GM23338 (cell line): ENCODE data around the gene ACYP2.

Experiments used
- CREB1 ChIP-seq: fragments of 250-450 bp; sonication (Bioruptor Pico); IDR thresholded peaks from 2 replicates; pipeline ENCODE4 v1.5.0; 2020; ENCODE audit warnings: low read depth, mild to moderate bottlenecking, moderate library complexity
- CTCF ChIP-seq, 2 experiments: fragments of 200-600 bp in 1 of 2; sonication (generic) in 1 of 2; conservative IDR thresholded peaks; 2 replicates each; pipeline versions ENCODE4 v1.5.1 to v1.6.1; 2016 to 2017; ENCODE audit warnings: antibody characterized with exemption in 2 of 2, low read depth in 2 of 2, mild to moderate bottlenecking in 2 of 2, moderate library complexity in 1 of 2
- EZH2 ChIP-seq: fragments of 200-600 bp; sonication (generic); IDR thresholded peaks from one replicate; pipeline ENCODE4 v1.8.0; 2017; ENCODE audit warnings: antibody characterized with exemption, mild to moderate bottlenecking, low read depth; ENCODE audit not compliant: unreplicated experiment
- EZH2phosphoT487 ChIP-seq: fragments of 200-600 bp; sonication (generic); IDR thresholded peaks from one replicate; pipeline ENCODE4 v1.8.1; 2018; ENCODE audit warnings: antibody characterized with exemption; ENCODE audit not compliant: unreplicated experiment
- JUNB ChIP-seq: IDR thresholded peaks from one replicate; pipeline ENCODE4 v1.6.1; 2016; ENCODE audit warnings: antibody characterized with exemption; ENCODE audit not compliant: unreplicated experiment
- NANOG ChIP-seq: IDR thresholded peaks from 2 replicates; pipeline ENCODE4 v1.6.1; 2016; ENCODE audit warnings: antibody characterized with exemption, borderline replicate concordance
- POLR2AphosphoS5 ChIP-seq: IDR thresholded peaks from 2 replicates; pipeline ENCODE4 v1.6.1; 2016; ENCODE audit warnings: antibody characterized with exemption, low read depth
- REST ChIP-seq: IDR thresholded peaks from one replicate; pipeline ENCODE4 v1.6.1; 2018; ENCODE audit warnings: antibody characterized with exemption; ENCODE audit not compliant: unreplicated experiment
- STAT1 ChIP-seq: IDR thresholded peaks from one replicate; pipeline ENCODE4 v1.6.1; 2016; ENCODE audit warnings: antibody characterized with exemption; ENCODE audit not compliant: unreplicated experiment
- ZNF114 ChIP-seq: fragments of 250-450 bp; sonication (Bioruptor Pico); IDR thresholded peaks from 2 replicates; pipeline ENCODE4 v1.5.0; 2020; ENCODE audit warnings: mild to moderate bottlenecking, moderate library complexity
- ZNF331 ChIP-seq: fragments of 250-450 bp; sonication (Bioruptor Pico); IDR thresholded peaks from 2 replicates; pipeline ENCODE4 v1.5.0; 2020; ENCODE audit warnings: low read depth, mild to moderate bottlenecking, moderate library complexity
- TF ChIP-seq, protein P1 (sequence below): IDR thresholded peaks from 2 replicates; pipeline ENCODE4 v1.6.1; 2016; ENCODE audit warnings: antibody characterized with exemption
- TF ChIP-seq, protein P2 (sequence below): fragments of 250-450 bp; sonication (Bioruptor Pico); IDR thresholded peaks from 2 replicates; pipeline ENCODE4 v1.5.0; 2020; ENCODE audit warnings: mild to moderate bottlenecking, moderate library complexity

- TF ChIP-seq EZH2phosphoT487, result no peak
- TF ChIP-seq CTCF (conservative IDR thresholded peaks at IDR 0.05; ENCODE audit: low read depth in 2 of 2), result no peak
- no peak for TF ChIP-seq CREB1 (CRISPR knock-in tag)
- TF ChIP-seq POLR2AphosphoS5, result no peak
- no peak for TF ChIP-seq REST
- no peak for TF ChIP-seq EZH2
- TF ChIP-seq STAT1, result no peak
- TF ChIP-seq, protein P1, sequence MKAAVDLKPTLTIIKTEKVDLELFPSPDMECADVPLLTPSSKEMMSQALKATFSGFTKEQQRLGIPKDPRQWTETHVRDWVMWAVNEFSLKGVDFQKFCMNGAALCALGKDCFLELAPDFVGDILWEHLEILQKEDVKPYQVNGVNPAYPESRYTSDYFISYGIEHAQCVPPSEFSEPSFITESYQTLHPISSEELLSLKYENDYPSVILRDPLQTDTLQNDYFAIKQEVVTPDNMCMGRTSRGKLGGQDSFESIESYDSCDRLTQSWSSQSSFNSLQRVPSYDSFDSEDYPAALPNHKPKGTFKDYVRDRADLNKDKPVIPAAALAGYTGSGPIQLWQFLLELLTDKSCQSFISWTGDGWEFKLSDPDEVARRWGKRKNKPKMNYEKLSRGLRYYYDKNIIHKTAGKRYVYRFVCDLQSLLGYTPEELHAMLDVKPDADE, result no peak
- no peak for TF ChIP-seq JUNB
- TF ChIP-seq ZNF331, result no peak
- TF ChIP-seq ZNF114 (CRISPR knock-in tag), result no peak
- TF ChIP-seq, protein P2, sequence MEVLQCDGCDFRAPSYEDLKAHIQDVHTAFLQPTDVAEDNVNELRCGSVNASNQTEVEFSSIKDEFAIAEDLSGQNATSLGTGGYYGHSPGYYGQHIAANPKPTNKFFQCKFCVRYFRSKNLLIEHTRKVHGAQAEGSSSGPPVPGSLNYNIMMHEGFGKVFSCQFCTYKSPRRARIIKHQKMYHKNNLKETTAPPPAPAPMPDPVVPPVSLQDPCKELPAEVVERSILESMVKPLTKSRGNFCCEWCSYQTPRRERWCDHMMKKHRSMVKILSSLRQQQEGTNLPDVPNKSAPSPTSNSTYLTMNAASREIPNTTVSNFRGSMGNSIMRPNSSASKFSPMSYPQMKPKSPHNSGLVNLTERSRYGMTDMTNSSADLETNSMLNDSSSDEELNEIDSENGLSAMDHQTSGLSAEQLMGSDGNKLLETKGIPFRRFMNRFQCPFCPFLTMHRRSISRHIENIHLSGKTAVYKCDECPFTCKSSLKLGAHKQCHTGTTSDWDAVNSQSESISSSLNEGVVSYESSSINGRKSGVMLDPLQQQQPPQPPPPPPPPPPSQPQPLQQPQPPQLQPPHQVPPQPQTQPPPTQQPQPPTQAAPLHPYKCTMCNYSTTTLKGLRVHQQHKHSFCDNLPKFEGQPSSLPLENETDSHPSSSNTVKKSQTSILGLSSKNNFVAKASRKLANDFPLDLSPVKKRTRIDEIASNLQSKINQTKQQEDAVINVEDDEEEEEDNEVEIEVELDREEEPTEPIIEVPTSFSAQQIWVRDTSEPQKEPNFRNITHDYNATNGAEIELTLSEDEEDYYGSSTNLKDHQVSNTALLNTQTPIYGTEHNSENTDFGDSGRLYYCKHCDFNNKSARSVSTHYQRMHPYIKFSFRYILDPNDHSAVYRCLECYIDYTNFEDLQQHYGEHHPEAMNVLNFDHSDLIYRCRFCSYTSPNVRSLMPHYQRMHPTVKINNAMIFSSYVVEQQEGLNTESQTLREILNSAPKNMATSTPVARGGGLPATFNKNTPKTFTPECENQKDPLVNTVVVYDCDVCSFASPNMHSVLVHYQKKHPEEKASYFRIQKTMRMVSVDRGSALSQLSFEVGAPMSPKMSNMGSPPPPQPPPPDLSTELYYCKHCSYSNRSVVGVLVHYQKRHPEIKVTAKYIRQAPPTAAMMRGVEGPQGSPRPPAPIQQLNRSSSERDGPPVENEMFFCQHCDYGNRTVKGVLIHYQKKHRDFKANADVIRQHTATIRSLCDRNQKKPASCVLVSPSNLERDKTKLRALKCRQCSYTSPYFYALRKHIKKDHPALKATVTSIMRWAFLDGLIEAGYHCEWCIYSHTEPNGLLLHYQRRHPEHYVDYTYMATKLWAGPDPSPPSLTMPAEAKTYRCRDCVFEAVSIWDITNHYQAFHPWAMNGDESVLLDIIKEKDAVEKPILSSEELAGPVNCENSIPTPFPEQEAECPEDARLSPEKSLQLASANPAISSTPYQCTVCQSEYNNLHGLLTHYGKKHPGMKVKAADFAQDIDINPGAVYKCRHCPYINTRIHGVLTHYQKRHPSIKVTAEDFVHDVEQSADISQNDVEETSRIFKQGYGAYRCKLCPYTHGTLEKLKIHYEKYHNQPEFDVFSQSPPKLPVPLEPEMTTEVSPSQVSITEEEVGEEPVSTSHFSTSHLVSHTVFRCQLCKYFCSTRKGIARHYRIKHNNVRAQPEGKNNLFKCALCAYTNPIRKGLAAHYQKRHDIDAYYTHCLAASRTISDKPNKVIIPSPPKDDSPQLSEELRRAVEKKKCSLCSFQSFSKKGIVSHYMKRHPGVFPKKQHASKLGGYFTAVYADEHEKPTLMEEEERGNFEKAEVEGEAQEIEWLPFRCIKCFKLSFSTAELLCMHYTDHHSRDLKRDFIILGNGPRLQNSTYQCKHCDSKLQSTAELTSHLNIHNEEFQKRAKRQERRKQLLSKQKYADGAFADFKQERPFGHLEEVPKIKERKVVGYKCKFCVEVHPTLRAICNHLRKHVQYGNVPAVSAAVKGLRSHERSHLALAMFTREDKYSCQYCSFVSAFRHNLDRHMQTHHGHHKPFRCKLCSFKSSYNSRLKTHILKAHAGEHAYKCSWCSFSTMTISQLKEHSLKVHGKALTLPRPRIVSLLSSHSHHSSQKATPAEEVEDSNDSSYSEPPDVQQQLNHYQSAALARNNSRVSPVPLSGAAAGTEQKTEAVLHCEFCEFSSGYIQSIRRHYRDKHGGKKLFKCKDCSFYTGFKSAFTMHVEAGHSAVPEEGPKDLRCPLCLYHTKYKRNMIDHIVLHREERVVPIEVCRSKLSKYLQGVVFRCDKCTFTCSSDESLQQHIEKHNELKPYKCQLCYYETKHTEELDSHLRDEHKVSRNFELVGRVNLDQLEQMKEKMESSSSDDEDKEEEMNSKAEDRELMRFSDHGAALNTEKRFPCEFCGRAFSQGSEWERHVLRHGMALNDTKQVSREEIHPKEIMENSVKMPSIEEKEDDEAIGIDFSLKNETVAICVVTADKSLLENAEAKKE (CRISPR knock-in tag), result no peak
- TF ChIP-seq NANOG, result no peak
These were observed 233.2 kb downstream of the ACYP2 start for GRCh38 chr2:54348646-54349045.
